Esophagus muscularis mucosa (tissue), 4 donors: ENCODE measurements around the gene ZNF48. TPM values are rescaled to one million over a fixed set of nuclear protein-coding genes. Genes with fewer than 3 reads are reported as not detected.

ENCODE experiments used
- DNase-seq: peaks from one replicate; pipeline ENCODE4 v3.0.0-alpha.2; 2017; ENCODE audit errors: extremely low spot score
- H3K27ac ChIP-seq, 4 donors: fragments of 200-600 bp; sonication (generic); replicated peaks in 1 of 4; 1 replicate in 3 of 4; 2 replicates in 1 of 4; pipeline ENCODE4 v1.5.1; 2016 to 2019; ENCODE audit warnings: mild to moderate bottlenecking in 1 of 4
- H3K27me3 ChIP-seq, 4 donors: fragments of 200-600 bp; sonication (generic); one replicate each; pipeline versions ENCODE4 v1.5.1 to v1.6.0; 2016 to 2019
- H3K36me3 ChIP-seq, 4 donors: fragments of 200-600 bp; sonication (generic); one replicate each; pipeline ENCODE4 v1.5.1; 2016 to 2019
- H3K4me1 ChIP-seq, 4 donors: fragments of 200-600 bp; sonication (generic); one replicate each; pipeline ENCODE4 v1.5.1; 2016 to 2019
- H3K4me3 ChIP-seq, 4 donors: fragments of 200-600 bp; sonication (generic); 1 replicate in 2 of 4; 2 replicates in 2 of 4; pipeline ENCODE4 v1.5.1; 2016 to 2019; ENCODE audit warnings: mild to moderate bottlenecking in 4 of 4, moderate library complexity in 1 of 4
- H3K9me3 ChIP-seq, 4 donors: fragments of 200-600 bp; sonication (generic); 1 replicate in 3 of 4; 2 replicates in 1 of 4; pipeline ENCODE4 v1.5.1; 2016 to 2019
- EP300 ChIP-seq: sonication (generic); formaldehyde crosslinking; IDR thresholded peaks from one replicate; pipeline ENCODE4 v1.6.1; 2017; ENCODE audit warnings: antibody characterized with exemption
- POLR2A ChIP-seq: fragments of 450-650 bp; IDR thresholded peaks from one replicate; pipeline ENCODE4 v1.6.1; 2017; ENCODE audit warnings: antibody characterized with exemption, moderate library complexity, mild to moderate bottlenecking, low read depth
- POLR2AphosphoS5 ChIP-seq, 2 donors: sonication (generic); formaldehyde crosslinking; IDR thresholded peaks; one replicate each; pipeline ENCODE4 v1.6.1; 2017; ENCODE audit warnings: antibody characterized with exemption in 2 of 2
- WGBS: methylation state at CpG from one replicate; pipeline ENCODE4 v1.1.5; 2018; 5-methylcytosine and 5-hydroxymethylcytosine counted together
- intact Hi-C: fragments of 100-400 bp; cut with DNase I; formaldehyde crosslinking; loops from one replicate; pipeline ENCODE4 v1.15.1; 2023
- small RNA-seq, 3 donors: library from RNA; depleted of rRNA; stranded (forward); fragments of <200 nt; gene quantifications; one replicate each; pipeline ENCODE3, GENCODE V24; 2016
- total RNA-seq, 4 donors: library from RNA; depleted of rRNA; stranded (reverse); fragments of >200 nt; gene quantifications; one replicate each; pipeline versions ENCODE4 v1.1.0 to v1.2.1, GENCODE V29; 2016
- TF ChIP-seq, protein P1 (sequence below), 3 experiments: fragments of 200-600 bp in 2 of 3; fragments of 450-650 bp in 1 of 3; sonication (generic) in 2 of 3; IDR thresholded peaks; one replicate each; pipeline ENCODE4 v1.5.1; 2017 to 2019; ENCODE audit warnings: antibody characterized with exemption in 3 of 3, mild to moderate bottlenecking in 2 of 3, moderate library complexity in 1 of 3

The ZNF48 gene
- total RNA-seq, 4 donors from 2014 or later = 8.3 to 17.6 (median 12.8) TPM

DNA sequence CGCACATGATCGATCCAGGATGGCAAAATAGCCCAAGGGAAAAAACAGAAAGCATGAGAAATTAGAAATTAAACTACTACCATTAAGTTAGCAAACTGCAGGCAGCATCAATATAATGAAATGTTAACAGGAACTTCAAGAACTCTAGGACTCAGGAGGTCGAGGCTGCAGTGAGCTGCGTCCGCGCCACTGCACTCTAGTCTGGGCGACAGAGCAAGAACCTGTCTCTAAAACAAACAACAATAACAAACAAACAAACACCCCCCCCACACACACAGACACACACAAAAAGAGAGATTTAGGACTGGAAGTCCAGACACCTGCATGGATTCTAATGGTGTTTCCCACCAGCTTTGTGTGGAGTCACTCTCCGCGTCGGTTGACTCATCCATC is 51.0 kb downstream of the ZNF48 start:
- no peaks in the 10 kb centered on the region for H3K9me3 ChIP-seq
- peak overlapping the region; percentile 93 to 99 (median 98) for H3K27ac ChIP-seq
- peaks cover 17 to 27% (median 24%) of the 10 kb centered on the region in 4 donors for H3K4me1 ChIP-seq
- H3K27me3 ChIP-seq = no peaks in the 10 kb centered on the region
- 79% methylated on average over 10 of the region's 10 CpGs for WGBS
- intact Hi-C loops = loop anchor here (2.0 to 10.0 kb wide), 2 partner anchors 81 to 169 kb away; partner anchors contain the start of genes ZNF689 and ZNF768
- no peak for DNase-seq
- peak overlapping the region; percentile 77 to 95 (median 82) for H3K4me3 ChIP-seq
- H3K36me3 ChIP-seq = peaks cover 0 to 21% (median 5%) of the 10 kb centered on the region in 4 donors
- no peak for TF ChIP-seq POLR2AphosphoS5 (IDR thresholded peaks at IDR 0.05)
- no peak for TF ChIP-seq POLR2A
- TF ChIP-seq, protein P1, sequence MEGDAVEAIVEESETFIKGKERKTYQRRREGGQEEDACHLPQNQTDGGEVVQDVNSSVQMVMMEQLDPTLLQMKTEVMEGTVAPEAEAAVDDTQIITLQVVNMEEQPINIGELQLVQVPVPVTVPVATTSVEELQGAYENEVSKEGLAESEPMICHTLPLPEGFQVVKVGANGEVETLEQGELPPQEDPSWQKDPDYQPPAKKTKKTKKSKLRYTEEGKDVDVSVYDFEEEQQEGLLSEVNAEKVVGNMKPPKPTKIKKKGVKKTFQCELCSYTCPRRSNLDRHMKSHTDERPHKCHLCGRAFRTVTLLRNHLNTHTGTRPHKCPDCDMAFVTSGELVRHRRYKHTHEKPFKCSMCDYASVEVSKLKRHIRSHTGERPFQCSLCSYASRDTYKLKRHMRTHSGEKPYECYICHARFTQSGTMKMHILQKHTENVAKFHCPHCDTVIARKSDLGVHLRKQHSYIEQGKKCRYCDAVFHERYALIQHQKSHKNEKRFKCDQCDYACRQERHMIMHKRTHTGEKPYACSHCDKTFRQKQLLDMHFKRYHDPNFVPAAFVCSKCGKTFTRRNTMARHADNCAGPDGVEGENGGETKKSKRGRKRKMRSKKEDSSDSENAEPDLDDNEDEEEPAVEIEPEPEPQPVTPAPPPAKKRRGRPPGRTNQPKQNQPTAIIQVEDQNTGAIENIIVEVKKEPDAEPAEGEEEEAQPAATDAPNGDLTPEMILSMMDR (IDR thresholded peaks at IDR 0.05) = no peak
- no peak for TF ChIP-seq EP300

DNA sequence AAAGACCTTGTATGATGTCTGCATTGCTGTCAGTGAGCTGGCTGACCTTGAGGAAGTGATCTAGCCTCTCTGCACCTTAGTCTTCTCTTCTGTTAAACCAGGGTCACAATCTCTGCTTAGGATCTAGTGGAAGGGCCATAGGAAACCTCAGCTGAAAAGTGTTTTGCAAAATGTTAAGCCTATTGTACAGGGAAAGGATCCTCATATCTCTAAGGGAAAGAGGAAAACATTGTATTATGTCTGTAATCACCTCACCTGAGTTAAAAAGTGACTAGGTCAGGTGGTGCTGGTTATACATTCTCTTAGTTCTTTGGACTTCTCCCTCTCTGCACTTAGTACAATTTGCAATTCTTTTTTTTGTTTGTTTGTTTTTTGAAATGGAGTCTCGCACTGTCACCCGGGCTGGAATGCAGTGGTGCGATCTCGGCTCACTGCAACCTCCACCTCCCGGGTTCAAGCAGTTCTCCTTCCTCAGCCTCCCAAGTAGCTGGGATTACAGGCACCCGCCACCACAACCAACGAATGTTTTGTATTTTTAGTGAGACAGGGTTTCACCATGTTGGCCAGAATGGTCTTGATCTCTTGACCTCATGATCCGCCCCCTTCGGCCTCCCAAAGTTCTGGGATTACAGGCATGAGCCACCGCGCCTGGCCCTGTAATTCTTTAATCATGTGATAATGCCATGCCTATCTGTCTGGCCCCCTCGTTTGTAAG is 52.4 kb downstream of the ZNF48 start:
- Histone ChIP-seq H3K4me3 (no peak overlapping the region), H3K27ac (no peak overlapping the region), H3K4me1 (peaks cover 17 to 27% (median 24%) of the 10 kb centered on the region in 4 donors), H3K27me3 (no peaks in the 10 kb centered on the region), H3K9me3 (no peaks in the 10 kb centered on the region), H3K36me3 (peaks cover 0 to 18% (median 5%) of the 10 kb centered on the region in 4 donors)
- intact Hi-C loops = loop anchor here (2.0 to 10.0 kb wide), 2 partner anchors 79 to 167 kb away; partner anchors contain the start of genes ZNF689 and ZNF768
- 84% methylated on average over 12 of the region's 12 CpGs for WGBS
- TF ChIP-seq POLR2A (no peak), EP300 (no peak)
- TF ChIP-seq, protein P1 (IDR thresholded peaks at IDR 0.05) = no peak
- DNase-seq = no peak

DNA sequence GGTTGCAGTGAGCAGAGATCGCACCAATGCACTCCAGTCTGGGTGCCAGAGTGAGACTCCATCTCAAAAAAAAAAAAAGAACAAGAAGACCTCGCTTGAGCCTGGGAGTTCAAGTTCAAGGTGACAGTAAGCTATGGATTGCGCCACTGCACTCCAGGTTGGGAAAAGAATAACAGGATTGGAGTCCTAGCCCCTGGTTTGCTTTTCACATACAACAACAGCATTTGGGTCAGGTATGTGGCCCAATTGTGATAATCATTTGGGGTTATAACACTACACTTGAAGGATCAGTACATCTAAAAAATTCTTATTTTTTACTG is 53.9 kb downstream of the ZNF48 start:
- Histone ChIP-seq H3K36me3 (peaks cover 0 to 5% (median 0%) of the 10 kb centered on the region in 4 donors), H3K4me3 (no peak overlapping the region), H3K9me3 (no peaks in the 10 kb centered on the region), H3K27me3 (no peaks in the 10 kb centered on the region), H3K4me1 (peaks cover 9 to 19% (median 17%) of the 10 kb centered on the region in 4 donors), H3K27ac (no peak overlapping the region)
- 90% methylated on average over 3 of the region's 3 CpGs for WGBS
- intact Hi-C loops = loop anchor here (10.0 kb wide), 1 partner anchor 166 kb away; the partner anchor contains the start of gene ZNF689
- no peak for TF ChIP-seq EP300
- TF ChIP-seq, protein P1 (IDR thresholded peaks at IDR 0.05) = no peak
- no peak for TF ChIP-seq POLR2A
- no peak for TF ChIP-seq POLR2AphosphoS5 (IDR thresholded peaks at IDR 0.05)
- no peak for DNase-seq

Small RNA genes lying within 50 kb of the gene (small RNA-seq; reads per million reads assigned to genes)
- gene RF00406 = 0 to 0.42 (median 0) reads per million in 3 donors

Other genes with a start within 250 kb of the ZNF48 start
- gene CORO1A, start 211.8 kb upstream of the ZNF48 start, total RNA-seq = 10 to 100 TPM; 11.0 to 33.5 (median 23.1) TPM
- 100 to 1,000 TPM in 2 of 4 donors, 10 to 100 TPM in 2; 43.4 to 205 (median 116) TPM for gene BOLA2B, start 201.8 kb upstream of the ZNF48 start, total RNA-seq
- gene SLX1A, start 201.5 kb upstream of the ZNF48 start, total RNA-seq = 10 to 100 TPM; 12.9 to 27.1 (median 23.1) TPM
- 10 to 100 TPM in 3 of 4 donors, 1 to 10 TPM in 1; 2.5 to 23.7 (median 15.0) TPM for gene SULT1A3, start 196.2 kb upstream of the ZNF48 start, total RNA-seq
- gene NPIPB13, start 146.9 kb upstream of the ZNF48 start, total RNA-seq = 1 to 10 TPM in 1 of 4 donors, under 1 TPM in 3; under 0.01 to 4.1 (median 0.90) TPM
- 10 to 100 TPM; 24.9 to 63.9 (median 41.8) TPM for gene CD2BP2, start 40.1 kb upstream of the ZNF48 start, total RNA-seq
- gene TBC1D10B, start 24.9 kb upstream of the ZNF48 start, total RNA-seq = 10 to 100 TPM; 21.2 to 41.5 (median 29.4) TPM
- not detected for gene MYL11, start 20.6 kb upstream of the ZNF48 start, total RNA-seq
- gene SEPTIN1, start 12.9 kb upstream of the ZNF48 start, total RNA-seq = 1 to 10 TPM in 2 of 4 donors, under 1 TPM in 2; 0.86 to 2.5 (median 1.4) TPM
- gene ZNF771, start 12.2 kb downstream of the ZNF48 start, total RNA-seq = 10 to 100 TPM; 20.1 to 25.3 (median 22.7) TPM
- gene DCTPP1, start 34.6 kb downstream of the ZNF48 start, total RNA-seq = 10 to 100 TPM; 11.1 to 21.7 (median 14.1) TPM
- 10 to 100 TPM; 26.5 to 37.6 (median 33.8) TPM for gene SEPHS2, start 50.5 kb downstream of the ZNF48 start, total RNA-seq
- 1 to 10 TPM; 1.5 to 2.7 (median 2.5) TPM for gene ITGAL, start 77.3 kb downstream of the ZNF48 start, total RNA-seq
- 10 to 100 TPM; 46.9 to 91.5 (median 64.0) TPM for gene ZNF768, start 131.1 kb downstream of the ZNF48 start, total RNA-seq
- 10 to 100 TPM; 15.2 to 29.6 (median 22.3) TPM for gene ZNF747, start 139.4 kb downstream of the ZNF48 start, total RNA-seq
- gene ZNF764, start 163.0 kb downstream of the ZNF48 start, total RNA-seq = 10 to 100 TPM in 3 of 4 donors, 1 to 10 TPM in 1; 8.7 to 14.0 (median 11.3) TPM
- 10 to 100 TPM; 17.6 to 33.4 (median 23.5) TPM for gene ZNF688, start 176.3 kb downstream of the ZNF48 start, total RNA-seq
- 10 to 100 TPM in 1 of 4 donors, 1 to 10 TPM in 3; 6.8 to 10.9 (median 7.3) TPM for gene ZNF785, start 190.3 kb downstream of the ZNF48 start, total RNA-seq
- 10 to 100 TPM in 3 of 4 donors, 1 to 10 TPM in 1; 9.1 to 14.5 (median 13.9) TPM for gene ZNF689, start 215.0 kb downstream of the ZNF48 start, total RNA-seq